ENCODE results near the gene DDX24.

DDX24 gene

GRCh38 chr14:94050231-94050880 is 30.6 kb downstream of the DDX24 start:
- no peaks in the 10 kb centered on the region for H3K4me1 ChIP-seq (ENCODE audit: control insufficient read depth, insufficient read depth, low read length)
- no peaks in the 10 kb centered on the region for H3K9me3 ChIP-seq (ENCODE audit: control insufficient read depth, low read length)
- no peaks in the 10 kb centered on the region for H3K27me3 ChIP-seq (ENCODE audit: control insufficient read depth, insufficient read depth, low read length)
- H3K36me3 ChIP-seq (ENCODE audit: control insufficient read depth, insufficient read depth, low read length), result peaks cover 19% of the 10 kb centered on the region
- H3K4me3 ChIP-seq (ENCODE audit: low read length), result no peak overlapping the region
- H3K9ac ChIP-seq (ENCODE audit: low read length), result no peak overlapping the region

DNA sequence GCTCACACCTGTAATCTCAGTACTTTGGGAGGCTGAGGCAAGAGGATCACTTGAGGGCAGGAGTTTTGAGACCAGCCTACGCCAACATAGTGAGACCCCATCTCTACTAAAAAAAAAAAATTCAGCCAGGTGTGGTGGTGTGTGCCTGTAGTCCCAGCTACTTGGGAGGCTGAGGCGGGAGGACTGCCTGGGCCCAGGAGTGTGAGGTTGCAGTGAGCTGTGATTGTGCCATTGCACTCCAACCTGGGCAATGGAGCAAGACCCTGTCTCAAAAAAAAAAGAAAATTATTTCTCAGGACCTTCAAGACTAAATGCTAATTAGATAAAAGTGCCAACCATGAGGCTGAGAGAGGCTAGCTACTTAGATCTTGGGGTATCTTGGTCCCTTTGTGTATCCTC is 31.4 kb downstream of the DDX24 start:
- H3K27me3 ChIP-seq (ENCODE audit: control insufficient read depth, insufficient read depth, low read length), result no peaks in the 10 kb centered on the region
- no peaks in the 10 kb centered on the region for H3K9me3 ChIP-seq (ENCODE audit: control insufficient read depth, low read length)
- H3K36me3 ChIP-seq (ENCODE audit: control insufficient read depth, insufficient read depth, low read length), result peaks cover 21% of the 10 kb centered on the region
- H3K9ac ChIP-seq (ENCODE audit: low read length), result no peak overlapping the region
- no peaks in the 10 kb centered on the region for H3K4me1 ChIP-seq (ENCODE audit: control insufficient read depth, insufficient read depth, low read length)
- H3K4me3 ChIP-seq (ENCODE audit: low read length), result no peak overlapping the region

- Histone ChIP-seq H3K4me1 (ENCODE audit: control insufficient read depth, insufficient read depth, low read length) (no peaks in the 10 kb centered on the region), H3K4me3 (ENCODE audit: low read length) (no peak overlapping the region), H3K9ac (ENCODE audit: low read length) (no peak overlapping the region), H3K27me3 (ENCODE audit: control insufficient read depth, insufficient read depth, low read length) (no peaks in the 10 kb centered on the region), H3K36me3 (ENCODE audit: control insufficient read depth, insufficient read depth, low read length) (peaks cover 21% of the 10 kb centered on the region), H3K9me3 (ENCODE audit: control insufficient read depth, low read length) (no peaks in the 10 kb centered on the region)
Measured at GRCh38 chr14:94048691-94049624, 32.0 kb downstream of the DDX24 start.

DNA sequence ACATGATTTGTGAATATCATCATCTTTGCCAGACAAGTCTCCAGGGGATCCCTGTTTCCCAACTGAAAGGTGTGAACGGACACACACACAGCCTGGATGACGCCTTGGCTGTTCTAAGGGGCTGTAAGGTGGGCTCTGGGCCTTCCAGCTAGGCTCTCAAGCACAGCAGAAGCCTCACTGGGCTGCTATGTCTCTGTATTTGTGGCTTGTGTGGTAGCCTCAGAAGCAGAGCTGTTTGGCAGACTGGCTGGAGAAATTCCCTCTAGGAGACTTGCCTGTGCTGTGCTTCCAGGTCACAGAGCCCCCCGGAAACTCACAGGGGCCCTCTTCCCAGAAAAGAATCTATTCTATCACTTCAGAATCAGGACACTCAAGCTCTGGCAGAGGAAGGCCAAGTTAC is 33.4 kb downstream of the DDX24 start:
- H3K4me3 ChIP-seq (ENCODE audit: low read length), result no peak overlapping the region
- H3K4me1 ChIP-seq (ENCODE audit: control insufficient read depth, insufficient read depth, low read length), result no peaks in the 10 kb centered on the region
- H3K36me3 ChIP-seq (ENCODE audit: control insufficient read depth, insufficient read depth, low read length), result peaks cover 21% of the 10 kb centered on the region
- no peaks in the 10 kb centered on the region for H3K9me3 ChIP-seq (ENCODE audit: control insufficient read depth, low read length)
- no peak overlapping the region for H3K9ac ChIP-seq (ENCODE audit: low read length)
- H3K27me3 ChIP-seq (ENCODE audit: control insufficient read depth, insufficient read depth, low read length), result no peaks in the 10 kb centered on the region

GRCh38 chr14:94046696-94047250 is 34.2 kb downstream of the DDX24 start:
- Histone ChIP-seq H3K36me3 (ENCODE audit: control insufficient read depth, insufficient read depth, low read length) (peaks cover 21% of the 10 kb centered on the region), H3K27me3 (ENCODE audit: control insufficient read depth, insufficient read depth, low read length) (no peaks in the 10 kb centered on the region), H3K9ac (ENCODE audit: low read length) (no peak overlapping the region), H3K4me1 (ENCODE audit: control insufficient read depth, insufficient read depth, low read length) (no peaks in the 10 kb centered on the region), H3K9me3 (ENCODE audit: control insufficient read depth, low read length) (no peaks in the 10 kb centered on the region), H3K4me3 (ENCODE audit: low read length) (no peak overlapping the region)

GRCh38 chr14:94045563-94046345 is 35.2 kb downstream of the DDX24 start:
- Histone ChIP-seq H3K4me1 (ENCODE audit: control insufficient read depth, insufficient read depth, low read length) (no peaks in the 10 kb centered on the region), H3K27me3 (ENCODE audit: control insufficient read depth, insufficient read depth, low read length) (no peaks in the 10 kb centered on the region), H3K36me3 (ENCODE audit: control insufficient read depth, insufficient read depth, low read length) (peaks cover 21% of the 10 kb centered on the region), H3K9me3 (ENCODE audit: control insufficient read depth, low read length) (no peaks in the 10 kb centered on the region), H3K9ac (ENCODE audit: low read length) (no peak overlapping the region), H3K4me3 (ENCODE audit: low read length) (no peak overlapping the region)

GRCh38 chr14:94045101-94045500 is 35.9 kb downstream of the DDX24 start:
- H3K27me3 ChIP-seq (ENCODE audit: control insufficient read depth, insufficient read depth, low read length), result no peaks in the 10 kb centered on the region
- H3K9ac ChIP-seq (ENCODE audit: low read length), result no peak overlapping the region
- H3K36me3 ChIP-seq (ENCODE audit: control insufficient read depth, insufficient read depth, low read length), result peaks cover 17% of the 10 kb centered on the region
- no peak overlapping the region for H3K4me3 ChIP-seq (ENCODE audit: low read length)
- H3K9me3 ChIP-seq (ENCODE audit: control insufficient read depth, low read length), result no peaks in the 10 kb centered on the region
- no peaks in the 10 kb centered on the region for H3K4me1 ChIP-seq (ENCODE audit: control insufficient read depth, insufficient read depth, low read length)

- Histone ChIP-seq H3K4me1 (ENCODE audit: control insufficient read depth, insufficient read depth, low read length) (no peaks in the 10 kb centered on the region), H3K9me3 (ENCODE audit: control insufficient read depth, low read length) (no peaks in the 10 kb centered on the region), H3K4me3 (ENCODE audit: low read length) (no peak overlapping the region), H3K9ac (ENCODE audit: low read length) (no peak overlapping the region), H3K27me3 (ENCODE audit: control insufficient read depth, insufficient read depth, low read length) (no peaks in the 10 kb centered on the region), H3K36me3 (ENCODE audit: control insufficient read depth, insufficient read depth, low read length) (peaks cover 12% of the 10 kb centered on the region)
Measured at GRCh38 chr14:94044476-94045091, 36.4 kb downstream of the DDX24 start.

DNA sequence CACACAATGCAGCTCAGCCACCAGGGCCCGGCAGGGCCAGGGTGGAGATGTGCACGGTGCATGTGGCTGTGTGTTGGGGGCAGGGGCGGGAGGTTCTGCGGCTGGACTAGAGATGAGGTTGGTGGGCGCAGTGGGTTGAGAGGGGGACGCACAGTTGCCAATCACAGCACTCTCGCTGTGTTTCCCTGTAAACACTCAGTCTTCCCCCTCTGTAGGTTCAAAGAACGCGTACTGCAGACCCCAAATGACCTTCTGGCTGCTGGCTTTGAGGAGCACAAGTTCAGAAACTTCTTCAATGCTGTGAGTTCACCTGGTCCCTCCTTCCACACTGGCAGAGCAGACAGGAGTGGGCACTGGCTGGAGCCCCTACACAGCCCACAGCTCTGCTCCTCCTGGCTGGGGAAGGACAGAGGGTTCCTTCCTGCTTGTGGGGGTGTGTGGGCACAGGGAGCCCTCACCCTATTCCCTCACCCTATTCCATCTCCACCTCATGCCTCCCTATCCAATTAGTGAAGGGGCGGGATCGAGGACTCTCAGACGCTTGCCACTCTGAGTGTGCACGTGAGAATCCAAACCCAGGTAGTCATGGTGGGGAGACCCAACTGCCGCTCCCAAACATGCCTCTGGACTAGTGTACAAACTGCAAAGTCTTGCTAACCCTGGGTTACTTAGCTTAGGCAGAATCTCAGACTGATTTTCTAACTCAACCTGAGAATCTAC is 37.1 kb downstream of the DDX24 start:
- H3K4me3 ChIP-seq (ENCODE audit: low read length), result no peak overlapping the region
- no peaks in the 10 kb centered on the region for H3K4me1 ChIP-seq (ENCODE audit: control insufficient read depth, insufficient read depth, low read length)
- peaks cover 5% of the 10 kb centered on the region for H3K36me3 ChIP-seq (ENCODE audit: control insufficient read depth, insufficient read depth, low read length)
- H3K27me3 ChIP-seq (ENCODE audit: control insufficient read depth, insufficient read depth, low read length), result no peaks in the 10 kb centered on the region
- no peak overlapping the region for H3K9ac ChIP-seq (ENCODE audit: low read length)
- no peaks in the 10 kb centered on the region for H3K9me3 ChIP-seq (ENCODE audit: control insufficient read depth, low read length)

DNA sequence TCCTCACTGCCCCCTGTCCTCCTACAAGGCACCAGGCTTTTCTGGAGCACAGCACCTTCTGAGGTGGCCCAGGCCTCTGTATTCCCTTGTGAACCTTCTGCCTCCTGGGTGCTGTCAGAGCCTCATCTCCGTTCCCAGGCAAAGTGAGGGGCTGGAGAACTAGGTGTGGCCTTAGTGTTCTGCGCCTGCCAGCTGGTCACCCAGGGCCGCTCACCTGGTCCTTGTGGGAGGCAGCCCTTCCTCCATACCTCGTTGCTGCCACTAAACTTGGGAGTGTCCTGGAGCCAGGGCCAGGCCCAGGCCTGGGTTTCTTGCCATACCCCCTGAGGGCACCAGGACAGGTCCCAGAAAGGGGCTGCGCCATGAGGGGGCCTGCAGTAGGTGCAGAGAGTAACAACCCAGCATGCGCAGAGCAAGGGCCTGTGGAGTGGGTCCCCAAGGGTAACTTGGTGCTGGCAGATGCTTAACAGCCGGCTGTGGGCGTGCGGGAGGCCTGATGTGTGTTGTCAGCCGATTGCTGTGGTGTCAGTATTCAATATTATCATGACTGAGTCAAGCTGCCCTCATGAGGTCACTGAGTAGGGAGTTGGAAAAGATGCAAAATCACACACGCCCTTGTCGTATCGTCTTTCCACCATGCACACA is 37.8 kb downstream of the DDX24 start:
- Histone ChIP-seq H3K9ac (ENCODE audit: low read length) (no peak overlapping the region), H3K4me3 (ENCODE audit: low read length) (no peak overlapping the region), H3K36me3 (ENCODE audit: control insufficient read depth, insufficient read depth, low read length) (peaks cover 5% of the 10 kb centered on the region), H3K4me1 (ENCODE audit: control insufficient read depth, insufficient read depth, low read length) (no peaks in the 10 kb centered on the region), H3K9me3 (ENCODE audit: control insufficient read depth, low read length) (no peaks in the 10 kb centered on the region), H3K27me3 (ENCODE audit: control insufficient read depth, insufficient read depth, low read length) (no peaks in the 10 kb centered on the region)
